HFF-Myc (cell line): ENCODE results near the gene TUBB4A.
A peak's percentile ranks its signal among the peaks of the same experiment; 100 is the strongest.
"Not testable (repeated sequence)": the region's sequence is repeated elsewhere in the genome, so short reads cannot be mapped to it uniquely, and the experiment has no call there.

Experiments
- DNase-seq: peaks from one replicate; pipeline ENCODE4 v3.0.0-alpha.2; 2011; ENCODE audit warnings: low read depth; ENCODE audit errors: extremely low read depth
- H3K4me3 ChIP-seq: replicated peaks from 2 replicates; pipeline ENCODE4 v1.5.1; 2011; ENCODE audit warnings: low read depth, mild to moderate bottlenecking, control low read depth, low read length
- TF ChIP-seq, protein P1 (sequence below): IDR thresholded peaks from 2 replicates; pipeline ENCODE4 v1.5.1; 2012; ENCODE audit warnings: mild to moderate bottlenecking, low read depth, low read length, control low read depth; ENCODE audit errors: missing control alignments

The TUBB4A gene

GRCh38 chr19:6501740-6502648 lies at the start of gene TUBB4A:
TSS of gene TUBB4A (minus strand) at chr19:6502309. CDS start at chr19:6502212, 97 bp downstream.
- peak within 1 kb of the TSS; percentile 13; the same call in 1 of the 2 replicates for H3K4me3 ChIP-seq
- TF ChIP-seq, protein P1, sequence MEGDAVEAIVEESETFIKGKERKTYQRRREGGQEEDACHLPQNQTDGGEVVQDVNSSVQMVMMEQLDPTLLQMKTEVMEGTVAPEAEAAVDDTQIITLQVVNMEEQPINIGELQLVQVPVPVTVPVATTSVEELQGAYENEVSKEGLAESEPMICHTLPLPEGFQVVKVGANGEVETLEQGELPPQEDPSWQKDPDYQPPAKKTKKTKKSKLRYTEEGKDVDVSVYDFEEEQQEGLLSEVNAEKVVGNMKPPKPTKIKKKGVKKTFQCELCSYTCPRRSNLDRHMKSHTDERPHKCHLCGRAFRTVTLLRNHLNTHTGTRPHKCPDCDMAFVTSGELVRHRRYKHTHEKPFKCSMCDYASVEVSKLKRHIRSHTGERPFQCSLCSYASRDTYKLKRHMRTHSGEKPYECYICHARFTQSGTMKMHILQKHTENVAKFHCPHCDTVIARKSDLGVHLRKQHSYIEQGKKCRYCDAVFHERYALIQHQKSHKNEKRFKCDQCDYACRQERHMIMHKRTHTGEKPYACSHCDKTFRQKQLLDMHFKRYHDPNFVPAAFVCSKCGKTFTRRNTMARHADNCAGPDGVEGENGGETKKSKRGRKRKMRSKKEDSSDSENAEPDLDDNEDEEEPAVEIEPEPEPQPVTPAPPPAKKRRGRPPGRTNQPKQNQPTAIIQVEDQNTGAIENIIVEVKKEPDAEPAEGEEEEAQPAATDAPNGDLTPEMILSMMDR, result no peak
- DNase-seq, result no peak

- TF ChIP-seq, protein P1, result no peak
- H3K4me3 ChIP-seq, result no peak overlapping the region
- DNase-seq, result no peak
These were observed 49.0 kb upstream of the TUBB4A start for GRCh38 chr19:6551091-6551490.

DNA sequence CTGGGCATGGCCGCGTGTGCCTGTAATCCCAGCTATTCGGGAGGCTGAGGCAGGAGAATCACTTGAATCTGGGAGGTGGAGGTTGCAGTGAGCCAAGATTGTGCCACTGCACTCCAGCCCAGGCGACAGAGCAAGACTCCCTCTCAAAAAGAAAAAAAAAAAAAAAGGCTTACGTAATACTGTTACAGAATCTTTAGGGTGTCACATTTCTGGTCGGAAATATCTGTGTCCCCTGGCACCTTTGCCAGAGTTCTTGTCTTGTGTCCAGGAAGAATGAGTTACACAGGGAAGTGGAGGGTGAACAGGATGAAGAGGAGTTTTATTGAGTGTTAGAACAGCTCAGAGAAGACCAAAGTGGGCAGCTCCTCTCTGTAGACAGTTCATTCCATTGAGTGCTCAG lies 48.6 kb upstream of the TUBB4A start:
- not testable (repeated sequence) for DNase-seq, H3K4me3 ChIP-seq

DNA sequence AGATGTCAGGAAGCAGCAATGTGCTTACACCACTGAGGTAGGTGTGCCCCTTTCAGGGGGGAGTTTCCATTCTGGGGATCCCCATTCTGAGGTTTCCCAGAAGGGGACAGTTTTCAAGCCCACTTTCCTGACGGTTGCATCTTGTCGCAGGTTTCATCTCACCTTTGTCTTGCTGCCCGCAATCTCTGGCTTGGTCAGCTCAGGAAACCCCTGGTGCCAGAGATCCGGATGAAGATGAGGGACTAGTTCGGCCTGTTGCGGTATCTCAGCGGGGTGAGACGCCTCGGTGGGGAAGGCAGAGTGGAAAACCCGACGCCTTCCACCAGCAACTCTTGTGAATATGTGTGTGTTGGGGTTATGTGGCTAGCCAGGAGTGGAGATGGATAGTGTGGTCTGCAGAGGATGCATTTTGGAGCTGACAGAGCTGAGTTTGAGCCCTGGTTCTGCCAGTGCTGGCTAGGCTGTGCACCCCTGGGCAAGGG lies 41.8 kb upstream of the TUBB4A start:
- no peak for DNase-seq
- TF ChIP-seq, protein P1, result no peak
- H3K4me3 ChIP-seq, result no peak overlapping the region

GRCh38 chr19:6540918-6541689 lies 39.0 kb upstream of the TUBB4A start:
- TF ChIP-seq, protein P1, result no peak
- DNase-seq, result no peak
- no peak overlapping the region for H3K4me3 ChIP-seq

DNA sequence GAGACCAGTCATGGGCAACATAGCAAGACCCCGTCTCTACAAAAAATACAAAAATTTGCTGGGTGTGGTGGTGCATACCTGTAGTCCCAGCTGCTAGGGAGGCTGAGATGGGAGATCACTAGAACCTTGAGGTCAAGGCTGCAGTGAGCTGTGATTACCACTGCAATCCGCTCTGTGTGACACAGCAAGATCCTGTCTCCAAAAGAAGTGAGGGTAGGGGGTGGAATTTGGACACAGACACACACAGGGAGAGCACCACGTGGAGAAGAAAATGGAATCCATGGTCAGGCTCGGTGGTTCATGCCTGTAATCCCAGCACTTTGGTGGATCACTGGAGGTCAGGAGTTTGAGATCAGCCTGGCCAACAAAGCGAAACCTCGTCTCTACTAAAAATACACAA lies 37.4 kb upstream of the TUBB4A start:
- H3K4me3 ChIP-seq, result no peak overlapping the region
- TF ChIP-seq, protein P1, result no peak
- no peak for DNase-seq
